Neural progenitor cell (in vitro differentiated cells): Measurements from ENCODE around the gene FSTL5.

Experiments used
- CTCF ChIP-seq: fragments of 200-600 bp; sonication (generic); IDR thresholded peaks from 2 replicates; pipeline ENCODE4 v1.5.1; 2017; ENCODE audit warnings: antibody characterized with exemption, mild to moderate bottlenecking
- EZH2phosphoT487 ChIP-seq: fragments of 200-600 bp; sonication (generic); IDR thresholded peaks from 2 replicates; pipeline ENCODE4 v1.6.1; 2017; ENCODE audit warnings: antibody characterized with exemption

DNA sequence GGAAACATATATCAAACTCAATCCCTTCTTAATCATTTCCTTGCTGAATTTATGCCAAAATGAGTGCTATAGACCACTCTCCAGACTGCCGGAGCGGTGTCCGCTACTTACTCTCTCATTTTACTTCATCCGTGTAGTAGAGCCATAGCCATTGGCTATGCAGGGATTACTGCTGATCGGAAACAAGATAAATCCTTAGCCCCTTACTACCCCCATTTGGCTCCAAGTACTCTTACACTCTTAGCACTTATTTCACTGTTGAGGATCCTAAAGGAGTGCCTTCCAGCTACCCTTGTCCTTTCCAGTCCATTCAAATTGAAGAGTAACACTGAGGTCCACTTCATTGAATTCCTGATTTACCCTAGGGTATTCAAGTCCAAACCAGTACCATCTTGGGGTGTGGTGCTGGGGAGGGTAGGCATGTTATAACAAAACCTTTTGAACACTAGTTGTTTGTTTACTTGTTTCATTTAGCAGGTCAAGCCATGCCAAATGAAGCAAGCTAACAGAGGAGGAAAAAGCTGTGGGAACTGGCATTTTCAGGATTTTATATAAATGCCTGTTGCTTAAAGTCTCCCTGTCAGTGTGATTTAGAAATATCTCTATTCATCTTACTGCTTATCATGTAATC lies 715.1 kb downstream of the FSTL5 start:
- no peak for TF ChIP-seq CTCF
- TF ChIP-seq EZH2phosphoT487 = no peak
